B cell (primary cell): ENCODE data around the gene CDK5RAP3. TPM values are rescaled to one million over a fixed set of nuclear protein-coding genes. Genes with fewer than 3 reads are reported as not detected.

ENCODE experiments used
- ATAC-seq: fragments of 200-7000 bp; cut with Tn5 transposase; one replicate; pipeline ENCODE4 v1.10.0; 2021; ENCODE audit warnings: low read depth, mild to moderate bottlenecking, moderate number of reproducible peaks, moderate library complexity
- CTCF ChIA-PET: fragments of 350-600 bp; sonication (Branson Sonifier 250); formaldehyde crosslinking; loops from one replicate; lab custom pipeline; 2021; ENCODE audit warnings: antibody characterized with exemption, inconsistent platforms; lab: Charles Lee
- POLR2A ChIA-PET: fragments of 350-600 bp; sonication (Branson Sonifier 250); formaldehyde crosslinking; loops from one replicate; lab custom pipeline; 2021; ENCODE audit warnings: antibody characterized with exemption; lab: Charles Lee
- DNase-seq: peaks from one replicate; pipeline ENCODE4 v3.0.0; 2013
- H2AFZ ChIP-seq: 2 replicates; pipeline ENCODE4 v1.6.1; 2012; ENCODE audit warnings: mild to moderate bottlenecking, low read depth, low read length; ENCODE audit not compliant: insufficient read depth, poor library complexity, severe bottlenecking
- H3K27ac ChIP-seq, 2 donors: 1 replicate in 1 of 2; 2 replicates in 1 of 2; pipeline ENCODE4 v1.5.1; 2012 to 2013; ENCODE audit warnings: low read length in 2 of 2, mild to moderate bottlenecking in 2 of 2, moderate library complexity in 1 of 2
- H3K27me3 ChIP-seq, 4 experiments: fragments of 200-600 bp in 1 of 4; sonication (generic) in 1 of 4; replicated peaks in 1 of 4; 1 replicate in 2 of 4; 2 replicates in 2 of 4; pipeline versions ENCODE4 v1.6.1 to v1.7.0; 2013 to 2016; ENCODE audit warnings: low read length in 3 of 4, mild to moderate bottlenecking in 2 of 4, mixed read lengths in 1 of 4, moderate library complexity in 1 of 4; ENCODE audit not compliant: insufficient read depth in 4 of 4, control insufficient read depth in 3 of 4; ENCODE audit errors: control extremely low read depth in 1 of 4
- H3K36me3 ChIP-seq, 2 experiments: replicated peaks in 1 of 2; 1 replicate in 1 of 2; 2 replicates in 1 of 2; pipeline versions ENCODE4 v1.6.1 to v1.7.1; 2013; ENCODE audit warnings: low read length in 1 of 2; ENCODE audit not compliant: insufficient read depth in 2 of 2, control insufficient read depth in 1 of 2; ENCODE audit errors: control extremely low read depth in 1 of 2, extremely low read depth in 1 of 2
- H3K4me1 ChIP-seq, 2 donors: fragments of 200-600 bp in 1 of 2; sonication (generic) in 1 of 2; 1 replicate in 1 of 2; 2 replicates in 1 of 2; pipeline versions ENCODE4 v1.5.1 to v1.6.1; 2013 to 2017; ENCODE audit warnings: low read length in 2 of 2; ENCODE audit not compliant: control insufficient read depth in 2 of 2, insufficient read depth in 2 of 2
- H3K4me2 ChIP-seq: replicated peaks from 2 replicates; pipeline ENCODE3; 2012; ENCODE audit warnings: mild to moderate bottlenecking, low read depth, low read length; ENCODE audit not compliant: poor library complexity, severe bottlenecking
- H3K4me3 ChIP-seq, 5 experiments: fragments of 200-600 bp in 1 of 5; sonication (generic) in 1 of 5; 1 replicate in 3 of 5; 2 replicates in 2 of 5; pipeline versions ENCODE4 v1.5.1 to v1.7.0; 2011 to 2016; ENCODE audit warnings: low read length in 4 of 5, mild to moderate bottlenecking in 4 of 5, low read depth in 2 of 5, control low read depth in 1 of 5, moderate library complexity in 1 of 5; ENCODE audit not compliant: insufficient read depth in 1 of 5; ENCODE audit errors: control extremely low read depth in 1 of 5, extremely low read depth in 1 of 5
- H3K79me2 ChIP-seq: fragments of 200-600 bp; sonication (generic); one replicate; pipeline ENCODE4 v1.6.0; 2016; ENCODE audit warnings: low read length; ENCODE audit not compliant: control insufficient read depth, insufficient read depth
- H3K9ac ChIP-seq: fragments of 200-600 bp; sonication (generic); 2 replicates; pipeline ENCODE4 v1.6.1; 2017; ENCODE audit warnings: mild to moderate bottlenecking, low read length, moderate library complexity
- H3K9me3 ChIP-seq, 3 donors: one replicate each; pipeline versions ENCODE4 v1.6.1 to v1.7.1; 2013; ENCODE audit warnings: low read length in 2 of 3; ENCODE audit not compliant: control insufficient read depth in 2 of 3, insufficient read depth in 1 of 3; ENCODE audit errors: control extremely low read depth in 1 of 3
- H4K20me1 ChIP-seq: 2 replicates; pipeline ENCODE4 v1.6.0; 2012; ENCODE audit warnings: mild to moderate bottlenecking, low read length; ENCODE audit not compliant: insufficient read depth, control insufficient read depth, poor library complexity, severe bottlenecking
- H3K27ac Mint-ChIP-seq: one replicate; pipeline ENCODE4 v1.8.0; 2021; ENCODE audit warnings: mixed read lengths
- H3K27me3 Mint-ChIP-seq: one replicate; pipeline ENCODE4 v1.8.0; 2021; ENCODE audit warnings: mixed read lengths
- H3K4me1 Mint-ChIP-seq: one replicate; pipeline ENCODE4 v1.8.0; 2021; ENCODE audit warnings: mixed read lengths
- H3K4me3 Mint-ChIP-seq: one replicate; pipeline ENCODE4 v1.8.0; 2021; ENCODE audit warnings: mixed read lengths
- H3K9me3 Mint-ChIP-seq: one replicate; pipeline ENCODE4 v1.8.0; 2022; ENCODE audit warnings: mixed read lengths; ENCODE audit not compliant: insufficient read depth
- EZH2 ChIP-seq: IDR thresholded peaks from 2 replicates; pipeline ENCODE4 v1.6.1; 2012; ENCODE audit warnings: borderline replicate concordance, low read depth, mild to moderate bottlenecking, moderate library complexity, low read length; ENCODE audit not compliant: insufficient read depth, poor library complexity, severe bottlenecking
- WGBS: methylation state at CpG from one replicate; pipeline ENCODE4 v1.1.5; 2013; ENCODE audit warnings: missing lambda C conversion rate; ENCODE audit not compliant: insufficient coverage; 5-methylcytosine and 5-hydroxymethylcytosine counted together
- intact Hi-C: fragments of 100-400 bp; cut with micrococcal nuclease; formaldehyde crosslinking; loops from one replicate; pipeline ENCODE4 v1.10.0; 2022
- polyA plus RNA-seq: library from polyadenylated mRNA; depleted of rRNA; stranded (reverse); fragments of >200 nt; gene quantifications from 2 replicates; pipeline ENCODE4 v1.2.3, GENCODE V29; 2012
- total RNA-seq, 2 donors: library from RNA; stranded (reverse); fragments of 120-200 nt in 1 of 2; gene quantifications; 1 replicate in 1 of 2; 2 replicates in 1 of 2; pipeline versions ENCODE4 v1.2.3 to v1.2.4, GENCODE V29; 2013 to 2022
- TF ChIP-seq, protein P1 (sequence below): fragments of 200-600 bp; IDR thresholded peaks from one replicate; pipeline ENCODE4 v1.8.0; 2022; ENCODE audit warnings: antibody characterized with exemption, mild to moderate bottlenecking

CDK5RAP3 gene
- total and polyA plus RNA-seq, 2 donors (not counting 1 experiment from before 2014, with no cell fraction given): 417 to 728 TPM

DNA sequence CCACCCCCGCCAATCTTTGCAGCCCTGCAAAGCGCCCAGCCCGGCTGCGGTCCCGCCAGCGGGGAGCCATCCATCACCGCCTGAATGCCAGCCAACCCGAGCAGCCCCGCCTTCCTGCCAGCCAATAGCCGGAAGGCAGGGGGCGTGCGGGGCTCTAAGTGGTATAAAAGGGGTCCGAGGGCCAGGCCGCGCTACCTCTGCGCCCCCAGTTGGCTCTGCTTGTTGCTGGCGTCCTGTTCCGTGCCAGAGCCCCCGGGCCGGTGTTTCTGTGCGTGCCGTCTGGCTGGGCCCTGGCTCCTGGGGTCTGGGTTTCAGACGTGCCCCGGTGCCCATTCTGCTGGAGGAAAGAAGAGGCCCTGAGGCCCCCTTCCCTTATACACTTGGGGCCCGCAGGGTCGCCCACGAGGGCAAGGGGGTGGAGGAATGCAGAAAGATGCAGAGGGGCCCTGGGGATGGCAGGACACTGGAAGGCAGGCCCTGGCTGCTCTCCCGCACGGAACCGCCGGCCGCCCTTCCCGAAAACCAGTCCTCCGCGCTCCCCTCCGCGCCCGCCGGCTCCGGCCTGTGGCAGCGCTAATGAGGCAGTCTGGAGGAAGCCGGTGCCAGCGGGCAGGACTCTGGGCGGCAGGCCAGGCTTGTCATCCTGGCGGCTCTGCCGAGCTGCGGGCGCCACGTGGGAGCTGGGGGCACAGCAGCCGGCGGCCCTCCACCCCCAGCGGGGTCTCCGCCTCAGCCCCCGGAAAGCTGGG lies 52.7 kb downstream of the CDK5RAP3 start:
- WGBS: under 1% methylated on average over 52 of the region's 54 CpGs
- Histone ChIP-seq H2AFZ (peak overlapping the region; percentile 79), H3K4me3 (peak overlapping the region in 4 of 5 experiments; percentile 39 to 76 (median 60)), H3K4me2 (peak overlapping the region; percentile 98), H3K36me3 (no peaks in the 10 kb centered on the region), H3K4me1 (peaks cover 32 to 36% of the 10 kb centered on the region in 2 donors), H3K27me3 (peaks cover 0 to 49% (median 15%) of the 10 kb centered on the region in 4 experiments), H3K9ac (peak overlapping the region; percentile 76), H3K9me3 (no peaks in the 10 kb centered on the region), H3K27ac (peak overlapping the region; percentile 13 to 55), H4K20me1 (no peaks in the 10 kb centered on the region), H3K79me2 (no peaks in the 10 kb centered on the region)
- peaks cover 37% of the 10 kb centered on the region for H3K4me1 Mint-ChIP-seq
- H3K27me3 Mint-ChIP-seq: peaks cover 18% of the 10 kb centered on the region
- H3K4me3 Mint-ChIP-seq: peak overlapping the region; percentile 82
- peak; percentile 4 for ATAC-seq
- POLR2A ChIA-PET: no interaction called here
- TF ChIP-seq, protein P1, sequence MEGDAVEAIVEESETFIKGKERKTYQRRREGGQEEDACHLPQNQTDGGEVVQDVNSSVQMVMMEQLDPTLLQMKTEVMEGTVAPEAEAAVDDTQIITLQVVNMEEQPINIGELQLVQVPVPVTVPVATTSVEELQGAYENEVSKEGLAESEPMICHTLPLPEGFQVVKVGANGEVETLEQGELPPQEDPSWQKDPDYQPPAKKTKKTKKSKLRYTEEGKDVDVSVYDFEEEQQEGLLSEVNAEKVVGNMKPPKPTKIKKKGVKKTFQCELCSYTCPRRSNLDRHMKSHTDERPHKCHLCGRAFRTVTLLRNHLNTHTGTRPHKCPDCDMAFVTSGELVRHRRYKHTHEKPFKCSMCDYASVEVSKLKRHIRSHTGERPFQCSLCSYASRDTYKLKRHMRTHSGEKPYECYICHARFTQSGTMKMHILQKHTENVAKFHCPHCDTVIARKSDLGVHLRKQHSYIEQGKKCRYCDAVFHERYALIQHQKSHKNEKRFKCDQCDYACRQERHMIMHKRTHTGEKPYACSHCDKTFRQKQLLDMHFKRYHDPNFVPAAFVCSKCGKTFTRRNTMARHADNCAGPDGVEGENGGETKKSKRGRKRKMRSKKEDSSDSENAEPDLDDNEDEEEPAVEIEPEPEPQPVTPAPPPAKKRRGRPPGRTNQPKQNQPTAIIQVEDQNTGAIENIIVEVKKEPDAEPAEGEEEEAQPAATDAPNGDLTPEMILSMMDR: peak; percentile 13
- no peak for TF ChIP-seq EZH2
- no peaks in the 10 kb centered on the region for H3K9me3 Mint-ChIP-seq
- DNase-seq: peak; percentile 70
- CTCF ChIA-PET: interaction anchor here (1.0 kb wide), 2 partner anchors 12 to 45 kb away, joined by 5 read pairs; no protein-coding TSS in a partner anchor
- intact Hi-C loops: loop anchor here (2.0 to 10.0 kb wide), 6 partner anchors 45 to 431 kb away; partner anchors contain the start of genes CDK5RAP3 and SCRN2
- peak overlapping the region; percentile 72 for H3K27ac Mint-ChIP-seq
